ENCODE results near the gene SGTB.
"Not testable (repeated sequence)": the region's sequence is repeated elsewhere in the genome, so short reads cannot be mapped to it uniquely, and the experiment has no call there.

Gene SGTB

GRCh38 chr5:65734196-65734775 is 12.4 kb upstream of the SGTB start:
- not testable (repeated sequence) for DNase-seq

GRCh38 chr5:65732046-65732445 is 10.1 kb upstream of the SGTB start:
- DNase-seq, result not testable (repeated sequence)

- DNase-seq, result no peak
Observed at GRCh38 chr5:65730910-65731309, 9.0 kb upstream of the SGTB start.

GRCh38 chr5:65728218-65728617 is 6.3 kb upstream of the SGTB start:
- no peak for DNase-seq

GRCh38 chr5:65727491-65728156 is 5.7 kb upstream of the SGTB start:
- DNase-seq, result no peak

- DNase-seq, result peak; percentile 8
Observed at GRCh38 chr5:65722575-65723403, 880 bp upstream of the SGTB start.

- peak; percentile 34 for DNase-seq
Observed at GRCh38 chr5:65721050-65721719, 724 bp downstream of the SGTB start.

- no peak for DNase-seq
Observed at GRCh38 chr5:65718576-65719310, 3.2 kb downstream of the SGTB start.

GRCh38 chr5:65708145-65708544 is 13.8 kb downstream of the SGTB start:
- DNase-seq, result no peak

- no peak for DNase-seq
Observed at GRCh38 chr5:65707663-65708062, 14.2 kb downstream of the SGTB start.

- DNase-seq, result no peak
Observed at GRCh38 chr5:65704621-65705239, 17.2 kb downstream of the SGTB start.

- no peak for DNase-seq
Observed at GRCh38 chr5:65702036-65702435, 19.9 kb downstream of the SGTB start.

GRCh38 chr5:65699338-65699737 is 22.6 kb downstream of the SGTB start:
- DNase-seq, result no peak

- DNase-seq, result no peak
Observed at GRCh38 chr5:65696892-65697291, 25.0 kb downstream of the SGTB start.

GRCh38 chr5:65695896-65696295 is 26.0 kb downstream of the SGTB start:
- no peak for DNase-seq

- no peak for DNase-seq
Observed at GRCh38 chr5:65695162-65695755, 26.6 kb downstream of the SGTB start.

- no peak for DNase-seq
Observed at GRCh38 chr5:65693121-65693520, 28.8 kb downstream of the SGTB start.

- DNase-seq, result no peak
Observed at GRCh38 chr5:65682148-65682547, 39.8 kb downstream of the SGTB start.

- DNase-seq, result not testable (repeated sequence)
Observed at GRCh38 chr5:65676056-65676455, 45.9 kb downstream of the SGTB start.

GRCh38 chr5:65674749-65675148 is 47.2 kb downstream of the SGTB start:
- DNase-seq, result no peak

GRCh38 chr5:65672796-65673195 is 49.1 kb downstream of the SGTB start:
- DNase-seq, result no peak

GRCh38 chr5:65668696-65669095 is 53.2 kb downstream of the SGTB start:
- no peak for DNase-seq

All from CD4-positive, alpha-beta T cell treated with Interleukin-17A for 4 hours (primary cell).